ENCODE data around the gene PRUNE1.

Gene PRUNE1

GRCh38 chr1:151043163-151043562 lies 34.9 kb downstream of the PRUNE1 start:
- no peak for DNase-seq (ENCODE audit: insufficient read length, low spot score)
- TF ChIP-seq POLR2A (IDR thresholded peaks at IDR 0.05; ENCODE audit: low read depth, low read length): no peak
- no peak for TF ChIP-seq POU2F2 (IDR thresholded peaks at IDR 0.05; ENCODE audit: low read depth, low read length)
- TF ChIP-seq POLR2AphosphoS5 (IDR thresholded peaks at IDR 0.05; ENCODE audit: low read depth, low read length): no peak
- no peak for TF ChIP-seq SPI1 (IDR thresholded peaks at IDR 0.05; ENCODE audit: low read depth, low read length)
- no peak for TF ChIP-seq PAX5 (IDR thresholded peaks at IDR 0.05; ENCODE audit: insufficient read depth, low read length, severe bottlenecking)
- no peak for TF ChIP-seq TAF1 (IDR thresholded peaks at IDR 0.05; ENCODE audit: low read depth, low read length)
- no peak for FAIRE-seq

- DNase-seq (ENCODE audit: insufficient read length, low spot score): peak; percentile 79
- TF ChIP-seq POU2F2 (IDR thresholded peaks at IDR 0.05; ENCODE audit: low read depth, low read length) (no peak), POLR2AphosphoS5 (IDR thresholded peaks at IDR 0.05; ENCODE audit: low read depth, low read length) (no peak), PAX5 (IDR thresholded peaks at IDR 0.05; ENCODE audit: insufficient read depth, low read length, severe bottlenecking) (no peak), SPI1 (IDR thresholded peaks at IDR 0.05; ENCODE audit: low read depth, low read length) (no peak), TAF1 (IDR thresholded peaks at IDR 0.05; ENCODE audit: low read depth, low read length) (no peak), POLR2A (IDR thresholded peaks at IDR 0.05; ENCODE audit: low read depth, low read length) (0 out of 2 replicates have a peak, but pooled peaks have one; percentile 45)
- peak; percentile 71 for FAIRE-seq
These were observed 39.3 kb downstream of the PRUNE1 start, which contains the start of gene C1orf56 for GRCh38 chr1:151047591-151047924. Gene C1orf56, plus strand, starts transcription at chr1:151047751. Its CDS starts 97 bp downstream, at chr1:151047848.

DNA sequence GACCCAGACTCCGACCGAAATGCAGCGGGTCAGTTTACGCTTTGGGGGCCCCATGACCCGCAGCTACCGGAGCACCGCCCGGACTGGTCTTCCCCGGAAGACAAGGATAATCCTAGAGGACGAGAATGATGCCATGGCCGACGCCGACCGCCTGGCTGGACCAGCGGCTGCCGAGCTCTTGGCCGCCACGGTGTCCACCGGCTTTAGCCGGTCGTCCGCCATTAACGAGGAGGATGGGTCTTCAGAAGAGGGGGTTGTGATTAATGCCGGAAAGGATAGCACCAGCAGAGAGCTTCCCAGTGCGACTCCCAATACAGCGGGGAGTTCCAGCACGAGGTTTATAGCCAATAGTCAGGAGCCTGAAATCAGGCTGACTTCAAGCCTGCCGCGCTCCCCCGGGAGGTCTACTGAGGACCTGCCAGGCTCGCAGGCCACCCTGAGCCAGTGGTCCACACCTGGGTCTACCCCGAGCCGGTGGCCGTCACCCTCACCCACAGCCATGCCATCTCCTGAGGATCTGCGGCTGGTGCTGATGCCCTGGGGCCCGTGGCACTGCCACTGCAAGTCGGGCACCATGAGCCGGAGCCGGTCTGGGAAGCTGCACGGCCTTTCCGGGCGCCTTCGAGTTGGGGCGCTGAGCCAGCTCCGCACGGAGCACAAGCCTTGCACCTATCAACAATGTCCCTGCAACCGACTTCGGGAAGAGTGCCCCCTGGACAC lies 39.8 kb downstream of the PRUNE1 start:
- peak; percentile 67 for DNase-seq (ENCODE audit: insufficient read length, low spot score)
- TF ChIP-seq POLR2A (IDR thresholded peaks at IDR 0.05; ENCODE audit: low read depth, low read length) (0 out of 2 replicates have a peak, but pooled peaks have one; percentile 23), PAX5 (IDR thresholded peaks at IDR 0.05; ENCODE audit: insufficient read depth, low read length, severe bottlenecking) (no peak), POU2F2 (IDR thresholded peaks at IDR 0.05; ENCODE audit: low read depth, low read length) (no peak), POLR2AphosphoS5 (IDR thresholded peaks at IDR 0.05; ENCODE audit: low read depth, low read length) (peak; percentile 63), SPI1 (IDR thresholded peaks at IDR 0.05; ENCODE audit: low read depth, low read length) (no peak), TAF1 (IDR thresholded peaks at IDR 0.05; ENCODE audit: low read depth, low read length) (no peak)
- peak; percentile 71 for FAIRE-seq

DNA sequence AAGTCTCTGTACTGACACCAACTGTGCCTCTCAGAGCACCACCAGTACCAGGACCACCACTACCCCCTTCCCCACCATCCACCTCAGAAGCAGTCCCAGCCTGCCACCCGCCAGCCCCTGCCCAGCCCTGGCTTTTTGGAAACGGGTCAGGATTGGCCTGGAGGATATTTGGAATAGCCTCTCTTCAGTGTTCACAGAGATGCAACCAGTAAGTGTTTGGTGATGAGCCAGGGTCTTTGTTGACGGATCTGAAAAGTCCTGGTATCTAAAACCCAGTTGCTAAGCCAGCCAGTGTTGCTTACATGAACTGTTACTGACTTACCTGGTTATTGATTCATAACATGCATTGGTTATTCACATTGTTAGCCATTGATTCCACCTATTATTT lies 40.4 kb downstream of the PRUNE1 start:
- no peak for DNase-seq (ENCODE audit: insufficient read length, low spot score)
- FAIRE-seq: no peak
- TF ChIP-seq SPI1 (IDR thresholded peaks at IDR 0.05; ENCODE audit: low read depth, low read length): no peak
- TF ChIP-seq POLR2A (IDR thresholded peaks at IDR 0.05; ENCODE audit: low read depth, low read length): no peak; the same call in 1 of the 2 replicates
- no peak for TF ChIP-seq PAX5 (IDR thresholded peaks at IDR 0.05; ENCODE audit: insufficient read depth, low read length, severe bottlenecking)

DNA sequence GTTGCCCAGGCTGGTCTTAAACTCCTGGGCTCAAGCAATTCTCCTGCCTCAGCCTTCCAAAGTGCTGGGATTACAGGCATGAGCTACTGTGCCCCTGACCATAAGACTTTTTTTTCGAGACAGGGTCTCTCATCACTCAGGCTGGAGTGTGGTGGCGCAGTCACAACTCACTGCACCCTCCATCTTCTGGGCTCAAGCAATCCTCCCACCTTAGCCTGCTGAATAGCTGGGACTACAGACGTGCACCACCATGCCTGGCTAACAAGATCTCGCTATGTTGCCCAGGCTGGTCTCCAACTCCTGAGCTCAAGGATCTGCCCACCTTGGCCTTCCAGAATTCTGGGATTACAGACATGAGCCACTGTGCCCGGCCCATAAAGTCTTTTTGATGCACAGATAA lies 41.2 kb downstream of the PRUNE1 start:
- DNase-seq (ENCODE audit: insufficient read length, low spot score) (no peak), FAIRE-seq (no peak)
- TF ChIP-seq POU2F2 (IDR thresholded peaks at IDR 0.05; ENCODE audit: low read depth, low read length) (no peak), POLR2AphosphoS5 (IDR thresholded peaks at IDR 0.05; ENCODE audit: low read depth, low read length) (peak; percentile 57; the same call in 1 of the 2 replicates), POLR2A (IDR thresholded peaks at IDR 0.05; ENCODE audit: low read depth, low read length) (no peak), TAF1 (IDR thresholded peaks at IDR 0.05; ENCODE audit: low read depth, low read length) (no peak), PAX5 (IDR thresholded peaks at IDR 0.05; ENCODE audit: insufficient read depth, low read length, severe bottlenecking) (no peak), SPI1 (IDR thresholded peaks at IDR 0.05; ENCODE audit: low read depth, low read length) (no peak)

DNA sequence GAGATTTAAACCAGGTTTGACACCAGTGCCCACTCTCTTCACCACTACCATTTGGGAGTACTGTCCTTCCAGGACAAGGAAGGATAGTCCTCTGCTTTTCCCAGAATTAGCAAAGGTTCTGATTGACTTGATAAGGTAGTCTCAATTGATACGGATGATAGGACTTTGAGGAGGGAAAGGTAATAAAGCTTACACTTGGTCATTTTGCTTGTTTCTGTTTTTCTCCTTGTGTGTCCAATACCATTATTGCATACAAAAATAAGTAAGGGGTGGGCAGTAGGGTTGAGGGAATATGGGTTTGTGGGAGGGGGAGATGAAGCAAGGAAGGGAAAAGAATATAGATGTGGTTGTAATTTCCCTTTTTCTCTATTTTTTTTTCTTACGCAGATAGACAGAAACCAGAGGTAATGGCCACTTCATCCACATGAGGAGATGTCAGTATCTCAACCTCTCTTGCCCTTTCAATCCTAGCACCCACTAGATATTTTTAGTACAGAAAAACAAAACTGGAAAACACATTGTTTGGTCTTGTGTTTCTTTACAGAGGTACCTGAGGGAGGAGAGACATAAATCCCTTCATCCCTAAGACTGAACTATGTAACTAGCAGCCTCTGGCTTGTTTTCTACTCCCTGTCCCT lies 41.9 kb downstream of the PRUNE1 start:
- TF ChIP-seq POLR2A (IDR thresholded peaks at IDR 0.05; ENCODE audit: low read depth, low read length) (peak; percentile 51; the same call in 1 of the 2 replicates), PAX5 (IDR thresholded peaks at IDR 0.05; ENCODE audit: insufficient read depth, low read length, severe bottlenecking) (no peak)
- no peak for FAIRE-seq
- no peak for DNase-seq (ENCODE audit: insufficient read length, low spot score)

- FAIRE-seq (no peak), DNase-seq (ENCODE audit: insufficient read length, low spot score) (no peak)
- TF ChIP-seq POLR2A (IDR thresholded peaks at IDR 0.05; ENCODE audit: low read depth, low read length) (peak; percentile 59), POLR2AphosphoS5 (IDR thresholded peaks at IDR 0.05; ENCODE audit: low read depth, low read length) (peak; percentile 62), TAF1 (IDR thresholded peaks at IDR 0.05; ENCODE audit: low read depth, low read length) (no peak), SPI1 (IDR thresholded peaks at IDR 0.05; ENCODE audit: low read depth, low read length) (no peak), PAX5 (IDR thresholded peaks at IDR 0.05; ENCODE audit: insufficient read depth, low read length, severe bottlenecking) (no peak), POU2F2 (IDR thresholded peaks at IDR 0.05; ENCODE audit: low read depth, low read length) (0 out of 2 replicates have a peak, but pooled peaks have one; percentile 9)
These were observed 43.2 kb downstream of the PRUNE1 start for GRCh38 chr1:151051356-151052009.

GRCh38 chr1:151054971-151055547 lies 46.8 kb downstream of the PRUNE1 start:
- DNase-seq (ENCODE audit: insufficient read length, low spot score): no peak
- FAIRE-seq: no peak
- TF ChIP-seq POU2F2 (IDR thresholded peaks at IDR 0.05; ENCODE audit: low read depth, low read length) (no peak), POLR2AphosphoS5 (IDR thresholded peaks at IDR 0.05; ENCODE audit: low read depth, low read length) (no peak), POLR2A (IDR thresholded peaks at IDR 0.05; ENCODE audit: low read depth, low read length) (no peak), SPI1 (IDR thresholded peaks at IDR 0.05; ENCODE audit: low read depth, low read length) (no peak), TAF1 (IDR thresholded peaks at IDR 0.05; ENCODE audit: low read depth, low read length) (no peak), PAX5 (IDR thresholded peaks at IDR 0.05; ENCODE audit: insufficient read depth, low read length, severe bottlenecking) (no peak)

- DNase-seq (ENCODE audit: insufficient read length, low spot score): no peak
These were observed 47.3 kb downstream of the PRUNE1 start for GRCh38 chr1:151055581-151055980.

More at GRCh38 chr1:151055581-151055980, 47.3 kb downstream of the PRUNE1 start:
- no peak for FAIRE-seq
- TF ChIP-seq SPI1 (IDR thresholded peaks at IDR 0.05; ENCODE audit: low read depth, low read length) (no peak), POU2F2 (IDR thresholded peaks at IDR 0.05; ENCODE audit: low read depth, low read length) (no peak), TAF1 (IDR thresholded peaks at IDR 0.05; ENCODE audit: low read depth, low read length) (no peak), PAX5 (IDR thresholded peaks at IDR 0.05; ENCODE audit: insufficient read depth, low read length, severe bottlenecking) (no peak), POLR2AphosphoS5 (IDR thresholded peaks at IDR 0.05; ENCODE audit: low read depth, low read length) (no peak; the same call in 1 of the 2 replicates), POLR2A (IDR thresholded peaks at IDR 0.05; ENCODE audit: low read depth, low read length) (no peak)

Data from GM12891 (cell line).